ENCODE measurements around the gene DLEU7.

DLEU7 gene

DNA sequence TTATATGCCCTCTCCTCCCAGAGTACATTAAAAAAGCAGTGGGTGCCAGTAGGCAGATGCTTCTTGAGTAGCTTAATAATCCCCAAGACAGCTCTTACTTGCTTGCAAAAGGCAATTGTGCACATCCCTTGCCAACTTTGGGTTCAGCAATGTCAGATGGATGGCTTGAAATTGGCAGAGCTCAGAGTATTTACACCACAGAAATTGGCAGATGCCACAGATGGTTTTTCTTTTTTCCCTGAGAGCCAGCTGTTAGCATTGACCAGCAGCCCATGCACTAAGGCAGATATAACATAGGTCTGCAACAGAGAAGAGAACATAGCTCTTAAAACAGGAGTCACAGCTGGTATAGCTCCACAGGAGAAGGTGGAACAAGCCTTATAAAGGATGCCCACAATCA lies 47.7 kb upstream of the DLEU7 start:
- ATAC-seq = no peak
- TF ChIP-seq RARB (CRISPR knock-in tag; IDR thresholded peaks at IDR 0.05) = no peak
- no peak for TF ChIP-seq OSR1 (CRISPR knock-in tag; IDR thresholded peaks at IDR 0.05)
- no peak for TF ChIP-seq ZFP3 (CRISPR knock-in tag; IDR thresholded peaks at IDR 0.05)
- TF ChIP-seq ESRRG (CRISPR knock-in tag; IDR thresholded peaks at IDR 0.05) = no peak
- TF ChIP-seq PPARA (CRISPR knock-in tag; IDR thresholded peaks at IDR 0.05; ENCODE audit: borderline replicate concordance) = no peak
- no peak for TF ChIP-seq ZC3H10 (CRISPR knock-in tag; IDR thresholded peaks at IDR 0.05)
- TF ChIP-seq, protein P1, sequence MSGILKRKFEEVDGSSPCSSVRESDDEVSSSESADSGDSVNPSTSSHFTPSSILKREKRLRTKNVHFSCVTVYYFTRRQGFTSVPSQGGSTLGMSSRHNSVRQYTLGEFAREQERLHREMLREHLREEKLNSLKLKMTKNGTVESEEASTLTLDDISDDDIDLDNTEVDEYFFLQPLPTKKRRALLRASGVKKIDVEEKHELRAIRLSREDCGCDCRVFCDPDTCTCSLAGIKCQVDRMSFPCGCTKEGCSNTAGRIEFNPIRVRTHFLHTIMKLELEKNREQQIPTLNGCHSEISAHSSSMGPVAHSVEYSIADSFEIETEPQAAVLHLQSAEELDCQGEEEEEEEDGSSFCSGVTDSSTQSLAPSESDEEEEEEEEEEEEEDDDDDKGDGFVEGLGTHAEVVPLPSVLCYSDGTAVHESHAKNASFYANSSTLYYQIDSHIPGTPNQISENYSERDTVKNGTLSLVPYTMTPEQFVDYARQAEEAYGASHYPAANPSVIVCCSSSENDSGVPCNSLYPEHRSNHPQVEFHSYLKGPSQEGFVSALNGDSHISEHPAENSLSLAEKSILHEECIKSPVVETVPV (CRISPR knock-in tag; IDR thresholded peaks at IDR 0.05) = no peak
- TF ChIP-seq ZFP30 (CRISPR knock-in tag; IDR thresholded peaks at IDR 0.05) = no peak
- TF ChIP-seq ISL1 (CRISPR knock-in tag; IDR thresholded peaks at IDR 0.05) = no peak
- TF ChIP-seq, protein P2, sequence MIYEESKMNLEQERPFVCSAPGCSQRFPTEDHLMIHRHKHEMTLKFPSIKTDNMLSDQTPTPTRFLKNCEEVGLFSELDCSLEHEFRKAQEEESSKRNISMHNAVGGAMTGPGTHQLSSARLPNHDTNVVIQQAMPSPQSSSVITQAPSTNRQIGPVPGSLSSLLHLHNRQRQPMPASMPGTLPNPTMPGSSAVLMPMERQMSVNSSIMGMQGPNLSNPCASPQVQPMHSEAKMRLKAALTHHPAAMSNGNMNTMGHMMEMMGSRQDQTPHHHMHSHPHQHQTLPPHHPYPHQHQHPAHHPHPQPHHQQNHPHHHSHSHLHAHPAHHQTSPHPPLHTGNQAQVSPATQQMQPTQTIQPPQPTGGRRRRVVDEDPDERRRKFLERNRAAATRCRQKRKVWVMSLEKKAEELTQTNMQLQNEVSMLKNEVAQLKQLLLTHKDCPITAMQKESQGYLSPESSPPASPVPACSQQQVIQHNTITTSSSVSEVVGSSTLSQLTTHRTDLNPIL (CRISPR knock-in tag; IDR thresholded peaks at IDR 0.05; ENCODE audit: low read depth) = no peak
- no peak for TF ChIP-seq SNAI2 (CRISPR knock-in tag; IDR thresholded peaks at IDR 0.05)
- no peak for TF ChIP-seq ZNF70 (CRISPR knock-in tag; IDR thresholded peaks at IDR 0.05)
- TF ChIP-seq, protein P3, sequence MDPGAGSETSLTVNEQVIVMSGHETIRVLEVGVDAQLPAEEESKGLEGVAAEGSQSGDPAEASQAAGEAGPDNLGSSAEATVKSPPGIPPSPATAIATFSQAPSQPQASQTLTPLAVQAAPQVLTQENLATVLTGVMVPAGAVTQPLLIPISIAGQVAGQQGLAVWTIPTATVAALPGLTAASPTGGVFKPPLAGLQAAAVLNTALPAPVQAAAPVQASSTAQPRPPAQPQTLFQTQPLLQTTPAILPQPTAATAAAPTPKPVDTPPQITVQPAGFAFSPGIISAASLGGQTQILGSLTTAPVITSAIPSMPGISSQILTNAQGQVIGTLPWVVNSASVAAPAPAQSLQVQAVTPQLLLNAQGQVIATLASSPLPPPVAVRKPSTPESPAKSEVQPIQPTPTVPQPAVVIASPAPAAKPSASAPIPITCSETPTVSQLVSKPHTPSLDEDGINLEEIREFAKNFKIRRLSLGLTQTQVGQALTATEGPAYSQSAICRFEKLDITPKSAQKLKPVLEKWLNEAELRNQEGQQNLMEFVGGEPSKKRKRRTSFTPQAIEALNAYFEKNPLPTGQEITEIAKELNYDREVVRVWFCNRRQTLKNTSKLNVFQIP (CRISPR knock-in tag; IDR thresholded peaks at IDR 0.05; ENCODE audit: borderline replicate concordance, low read depth) = no peak
- no peak for TF ChIP-seq TOX (CRISPR knock-in tag; IDR thresholded peaks at IDR 0.05; ENCODE audit: borderline replicate concordance)
- TF ChIP-seq TCF4 (CRISPR knock-in tag; IDR thresholded peaks at IDR 0.05; ENCODE audit: borderline replicate concordance) = no peak

DNA sequence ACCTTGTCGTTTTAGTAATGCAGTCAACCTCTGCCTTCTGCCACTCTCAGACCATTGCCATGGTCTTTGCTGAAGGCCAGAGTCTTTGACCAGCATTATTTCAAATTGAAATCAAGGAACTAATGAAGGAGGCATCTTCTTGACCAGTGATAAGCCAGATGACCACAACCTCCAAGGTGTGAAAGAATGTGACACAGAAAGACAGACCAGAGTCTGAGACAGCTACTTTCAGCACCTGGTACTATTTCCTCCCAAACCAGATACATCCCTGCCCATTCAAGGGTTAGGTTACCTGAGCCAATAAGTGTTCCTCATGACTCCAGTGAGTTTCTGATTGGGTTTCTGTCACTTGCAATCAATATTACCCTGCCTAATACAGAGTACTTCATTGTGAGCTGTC lies 45.8 kb upstream of the DLEU7 start:
- TF ChIP-seq, protein P3 (CRISPR knock-in tag; IDR thresholded peaks at IDR 0.05; ENCODE audit: borderline replicate concordance, low read depth) = no peak
- TF ChIP-seq TCF4 (CRISPR knock-in tag; IDR thresholded peaks at IDR 0.05; ENCODE audit: borderline replicate concordance) (no peak), OSR1 (CRISPR knock-in tag; IDR thresholded peaks at IDR 0.05) (no peak), ZNF8 (CRISPR knock-in tag; IDR thresholded peaks at IDR 0.05) (no peak), ARNTL (CRISPR knock-in tag; IDR thresholded peaks at IDR 0.05; ENCODE audit: borderline replicate concordance, low read depth) (no peak), ZC3H10 (CRISPR knock-in tag; IDR thresholded peaks at IDR 0.05) (no peak), TOX (CRISPR knock-in tag; IDR thresholded peaks at IDR 0.05; ENCODE audit: borderline replicate concordance) (no peak), ZNF565 (CRISPR knock-in tag; conservative IDR thresholded peaks at IDR 0.05; ENCODE audit: low read depth) (no peak), RARB (CRISPR knock-in tag; IDR thresholded peaks at IDR 0.05) (no peak), BACH2 (CRISPR knock-in tag; IDR thresholded peaks at IDR 0.05; ENCODE audit: borderline replicate concordance) (no peak), CSDC2 (CRISPR knock-in tag; IDR thresholded peaks at IDR 0.05) (no peak), SNAI2 (CRISPR knock-in tag; IDR thresholded peaks at IDR 0.05) (no peak)
- TF ChIP-seq, protein P4, sequence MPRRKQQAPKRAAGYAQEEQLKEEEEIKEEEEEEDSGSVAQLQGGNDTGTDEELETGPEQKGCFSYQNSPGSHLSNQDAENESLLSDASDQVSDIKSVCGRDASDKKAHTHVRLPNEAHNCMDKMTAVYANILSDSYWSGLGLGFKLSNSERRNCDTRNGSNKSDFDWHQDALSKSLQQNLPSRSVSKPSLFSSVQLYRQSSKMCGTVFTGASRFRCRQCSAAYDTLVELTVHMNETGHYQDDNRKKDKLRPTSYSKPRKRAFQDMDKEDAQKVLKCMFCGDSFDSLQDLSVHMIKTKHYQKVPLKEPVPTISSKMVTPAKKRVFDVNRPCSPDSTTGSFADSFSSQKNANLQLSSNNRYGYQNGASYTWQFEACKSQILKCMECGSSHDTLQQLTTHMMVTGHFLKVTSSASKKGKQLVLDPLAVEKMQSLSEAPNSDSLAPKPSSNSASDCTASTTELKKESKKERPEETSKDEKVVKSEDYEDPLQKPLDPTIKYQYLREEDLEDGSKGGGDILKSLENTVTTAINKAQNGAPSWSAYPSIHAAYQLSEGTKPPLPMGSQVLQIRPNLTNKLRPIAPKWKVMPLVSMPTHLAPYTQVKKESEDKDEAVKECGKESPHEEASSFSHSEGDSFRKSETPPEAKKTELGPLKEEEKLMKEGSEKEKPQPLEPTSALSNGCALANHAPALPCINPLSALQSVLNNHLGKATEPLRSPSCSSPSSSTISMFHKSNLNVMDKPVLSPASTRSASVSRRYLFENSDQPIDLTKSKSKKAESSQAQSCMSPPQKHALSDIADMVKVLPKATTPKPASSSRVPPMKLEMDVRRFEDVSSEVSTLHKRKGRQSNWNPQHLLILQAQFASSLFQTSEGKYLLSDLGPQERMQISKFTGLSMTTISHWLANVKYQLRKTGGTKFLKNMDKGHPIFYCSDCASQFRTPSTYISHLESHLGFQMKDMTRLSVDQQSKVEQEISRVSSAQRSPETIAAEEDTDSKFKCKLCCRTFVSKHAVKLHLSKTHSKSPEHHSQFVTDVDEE (CRISPR knock-in tag; IDR thresholded peaks at IDR 0.05) = no peak
- TF ChIP-seq, protein P2 (CRISPR knock-in tag; IDR thresholded peaks at IDR 0.05; ENCODE audit: low read depth) = no peak
- no peak for ATAC-seq

All from SK-N-SH treated with all-trans-retinoic acid at 6 μM for 48 hours (cell line).